Stimulated activated CD8-positive, alpha-beta memory T cell treated with anti-CD3 and anti-CD28 coated beads, Interleukin-4, amount 100 ng/mL, for 1 hour (primary cell): Measurements from ENCODE around the gene SEMA3B.
"Not testable (repeated sequence)": the region's sequence is repeated elsewhere in the genome, so short reads cannot be mapped to it uniquely, and the experiment has no call there.

Experiments
- DNase-seq, 2 donors: peaks; one replicate each; pipeline ENCODE4 v3.0.0-alpha.2; 2020; ENCODE audit warnings: low read depth in 2 of 2, low spot score in 1 of 2

The SEMA3B gene

GRCh38 chr3:50312041-50312440 is 43.1 kb downstream of the SEMA3B start:
- not testable (repeated sequence) for DNase-seq

- DNase-seq: no peak
These were observed 45.4 kb downstream of the SEMA3B start for GRCh38 chr3:50314342-50314741.

- no peak for DNase-seq
These were observed 45.9 kb downstream of the SEMA3B start for GRCh38 chr3:50314816-50315215.

GRCh38 chr3:50316657-50317242 is 47.8 kb downstream of the SEMA3B start:
- DNase-seq: no peak

- no peak for DNase-seq
These were observed 48.4 kb downstream of the SEMA3B start for GRCh38 chr3:50317300-50317699.

- no peak for DNase-seq
These were observed 49.2 kb downstream of the SEMA3B start for GRCh38 chr3:50318163-50318562.

GRCh38 chr3:50318615-50319014 is 49.7 kb downstream of the SEMA3B start:
- no peak for DNase-seq

- DNase-seq: no peak
These were observed 50.4 kb downstream of the SEMA3B start for GRCh38 chr3:50319181-50319893.

- DNase-seq: no peak
These were observed 51.1 kb downstream of the SEMA3B start for GRCh38 chr3:50319894-50320625.

- DNase-seq: no peak
These were observed 51.9 kb downstream of the SEMA3B start for GRCh38 chr3:50320853-50321335.

- DNase-seq: peak; percentile 52 to 63
These were observed 52.6 kb downstream of the SEMA3B start for GRCh38 chr3:50321336-50322114.

GRCh38 chr3:50322115-50322385 is 53.1 kb downstream of the SEMA3B start:
- no peak for DNase-seq

- no peak for DNase-seq
These were observed 53.6 kb downstream of the SEMA3B start, which contains the start of gene HYAL2 for GRCh38 chr3:50322386-50323091. Gene HYAL2, minus strand, starts transcription at chr3:50322745. Its CDS starts 2,256 bp downstream, at chr3:50320489.

GRCh38 chr3:50323092-50323600 is 54.2 kb downstream of the SEMA3B start:
- DNase-seq: no peak

GRCh38 chr3:50323614-50324199 is 54.8 kb downstream of the SEMA3B start:
- no peak for DNase-seq

- DNase-seq: no peak
These were observed 55.6 kb downstream of the SEMA3B start for GRCh38 chr3:50324351-50325112.

GRCh38 chr3:50325113-50325480 is 56.1 kb downstream of the SEMA3B start:
- no peak for DNase-seq

- DNase-seq: no peak
These were observed 56.7 kb downstream of the SEMA3B start for GRCh38 chr3:50325497-50326181.

GRCh38 chr3:50326182-50326541 is 57.2 kb downstream of the SEMA3B start:
- DNase-seq: no peak
